DMS53 (cell line): ENCODE results near the gene CMSS1.

ENCODE experiments used
- DNase-seq: peaks from one replicate; lab custom pipeline; 2025; lab: John Stamatoyannopoulos, UW

CMSS1 gene

GRCh38 chr3:100149713-100150415 lies 332.2 kb downstream of the CMSS1 start:
- DNase-seq: no peak

DNA sequence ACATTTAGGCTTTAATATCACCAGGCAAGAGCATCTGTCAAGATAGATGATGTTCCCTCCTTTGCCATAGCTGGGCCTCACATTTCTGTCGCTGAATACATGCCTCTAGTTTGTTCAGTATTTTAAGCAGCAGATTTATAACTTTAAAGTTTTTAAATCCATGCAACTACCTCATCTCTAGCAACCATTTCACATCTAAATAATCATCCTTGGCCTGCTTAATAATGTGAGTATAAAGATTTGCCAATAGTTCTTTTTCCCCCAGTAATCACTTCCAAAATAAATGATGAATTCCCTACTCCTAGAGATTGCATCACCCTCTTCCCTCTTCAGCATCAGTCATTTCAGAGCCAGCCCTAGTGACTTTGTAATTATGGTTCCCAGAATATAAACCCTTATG lies 332.8 kb downstream of the CMSS1 start:
- DNase-seq: no peak

DNA sequence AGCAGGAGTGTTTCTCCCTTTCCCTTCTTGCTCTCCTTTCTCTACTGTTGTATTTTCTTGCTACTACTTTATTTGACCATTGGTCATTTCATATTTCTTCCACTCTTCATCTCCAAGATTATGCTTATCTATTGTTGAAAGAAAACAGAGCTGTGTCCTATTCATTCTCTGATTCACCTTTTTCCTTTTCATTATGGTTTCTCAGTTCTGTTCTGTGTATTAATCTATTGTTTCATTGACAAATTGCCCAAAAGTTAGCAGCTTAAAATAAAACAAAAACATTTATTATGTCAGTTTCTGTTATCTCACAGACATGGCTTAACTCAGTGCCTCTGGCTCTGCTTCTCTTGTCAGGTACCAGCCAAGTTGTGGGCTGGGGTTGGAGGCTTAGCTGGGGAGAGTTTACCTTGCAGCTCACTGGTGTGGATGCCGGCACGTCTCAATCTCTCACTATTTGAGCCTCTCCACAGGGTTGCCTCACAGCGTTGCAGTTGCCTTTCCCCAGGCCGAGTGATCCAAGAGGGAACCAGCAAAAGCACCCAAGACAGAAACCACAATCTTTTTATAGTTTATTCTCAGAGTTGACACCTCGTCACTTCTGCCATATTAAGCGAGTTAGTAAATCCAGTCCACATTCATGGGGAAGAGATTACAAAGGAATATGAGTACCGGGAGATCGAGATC lies 333.5 kb downstream of the CMSS1 start:
- no peak for DNase-seq

GRCh38 chr3:100154171-100154570 lies 336.5 kb downstream of the CMSS1 start:
- DNase-seq: no peak

DNA sequence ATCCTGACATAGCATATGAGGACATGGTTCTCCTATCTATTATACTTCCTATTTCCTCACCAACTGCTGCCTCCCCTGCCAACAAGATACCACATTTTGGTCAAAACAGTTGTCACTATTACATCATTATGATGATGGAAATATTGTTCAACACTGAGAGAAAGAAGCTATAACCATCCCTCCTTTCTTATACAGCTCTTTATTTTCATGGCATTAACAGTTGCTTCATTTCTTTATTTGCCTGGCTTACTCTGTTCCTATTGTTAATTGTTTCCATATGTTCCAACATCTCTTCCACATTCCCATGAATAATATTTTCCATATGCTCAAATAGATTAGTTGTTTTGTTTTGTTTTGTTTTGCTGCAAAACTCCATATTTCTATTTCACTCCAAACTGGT lies 337.5 kb downstream of the CMSS1 start:
- DNase-seq: no peak

GRCh38 chr3:100155590-100155989 lies 337.9 kb downstream of the CMSS1 start:
- DNase-seq: no peak

GRCh38 chr3:100157685-100158084 lies 340.0 kb downstream of the CMSS1 start:
- DNase-seq: no peak

DNA sequence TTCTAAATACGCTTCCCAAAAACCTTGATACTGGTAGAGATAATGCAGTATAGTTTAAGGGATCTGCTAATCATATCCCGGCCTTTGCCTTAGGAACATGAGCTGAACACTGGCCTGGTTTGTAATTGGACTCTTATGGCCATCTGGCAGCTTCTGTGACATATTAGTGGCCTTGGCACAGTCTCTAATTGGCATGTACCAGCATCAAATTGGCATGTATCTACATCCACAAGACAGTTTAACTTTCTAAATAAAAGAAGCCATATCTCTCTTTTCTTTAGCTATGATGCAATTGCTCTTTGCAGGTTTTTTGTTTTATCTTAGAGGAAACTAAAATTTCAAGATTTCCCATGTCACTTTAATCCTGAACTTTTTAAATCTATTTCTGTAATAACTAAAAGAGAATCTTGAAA lies 341.3 kb downstream of the CMSS1 start:
- DNase-seq: no peak

DNA sequence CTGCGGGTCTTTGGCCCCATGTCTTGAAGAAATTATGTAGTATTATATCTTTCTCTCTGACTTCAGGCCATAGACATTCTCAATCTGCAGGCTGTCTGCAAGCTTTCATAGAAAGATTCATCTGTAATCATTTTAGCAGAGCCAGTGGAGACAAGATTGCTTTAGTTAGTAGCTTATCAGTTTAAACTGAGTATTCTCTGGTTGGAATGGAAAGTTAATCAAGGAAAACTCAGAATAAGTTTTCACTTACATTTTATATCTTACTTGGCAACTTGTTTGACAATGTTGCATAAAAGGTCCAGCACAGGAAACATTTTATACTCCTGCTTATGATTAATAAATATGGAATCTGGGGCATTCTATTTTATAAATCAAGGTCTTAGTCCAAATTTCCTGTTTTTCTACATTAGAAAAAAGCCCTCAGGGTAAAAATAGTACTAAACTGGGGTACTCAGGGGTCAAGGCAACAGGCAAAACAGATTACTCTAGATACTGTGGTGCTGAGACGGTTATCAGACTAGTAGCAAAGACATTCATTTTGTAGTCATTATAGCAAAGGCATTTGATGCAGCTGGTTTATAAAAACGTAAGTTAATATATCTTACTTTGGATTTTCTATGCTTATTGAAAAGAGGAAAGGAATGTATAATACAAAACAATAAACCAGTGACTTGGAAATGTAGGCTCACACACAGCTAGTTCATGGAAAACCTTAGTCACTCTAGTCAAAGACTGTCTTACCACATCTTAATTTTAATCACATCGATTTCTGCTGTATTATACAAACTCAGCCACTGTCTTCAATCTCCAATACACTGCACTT lies 341.9 kb downstream of the CMSS1 start:
- no peak for DNase-seq

DNA sequence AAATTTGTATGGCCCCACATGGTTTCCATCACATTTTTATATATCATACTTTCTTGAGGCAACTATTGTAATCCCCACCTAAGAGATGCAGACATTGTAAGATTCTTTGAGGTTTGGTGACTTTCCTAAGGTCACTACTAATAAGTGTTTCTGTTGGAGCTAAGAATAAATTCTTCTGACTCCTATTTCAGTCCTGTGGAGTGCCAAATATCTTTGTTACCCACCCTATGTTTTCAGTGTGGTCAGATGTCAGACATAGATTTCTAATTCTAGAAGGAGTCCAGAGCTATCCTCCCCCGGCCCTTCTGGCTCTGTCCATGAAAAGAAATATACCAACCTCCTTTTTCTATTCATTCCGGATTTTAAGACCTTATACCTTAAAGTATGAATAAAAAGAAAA lies 342.9 kb downstream of the CMSS1 start:
- DNase-seq: no peak

GRCh38 chr3:100163787-100164186 lies 346.1 kb downstream of the CMSS1 start:
- no peak for DNase-seq

DNA sequence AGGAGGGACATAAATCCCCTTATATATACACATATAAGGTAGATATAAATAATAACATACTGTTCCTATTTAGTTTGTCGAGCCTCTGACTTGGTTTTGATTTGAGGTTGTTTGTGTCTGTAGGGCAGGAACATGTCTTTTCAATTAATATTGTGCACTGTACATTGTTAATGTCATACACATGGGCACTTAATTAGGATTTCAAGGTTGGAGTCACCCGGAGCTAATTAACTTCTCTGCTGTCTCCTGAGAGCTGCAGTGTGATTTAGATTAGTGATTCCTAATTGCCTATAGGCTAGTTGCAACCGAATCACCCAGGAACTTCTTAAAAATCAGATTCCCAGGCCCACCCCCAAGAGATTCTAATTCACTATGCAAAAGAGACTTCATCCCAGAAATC lies 347.1 kb downstream of the CMSS1 start:
- no peak for DNase-seq

- no peak for DNase-seq
Observed at GRCh38 chr3:100165926-100166550, 348.4 kb downstream of the CMSS1 start.

DNA sequence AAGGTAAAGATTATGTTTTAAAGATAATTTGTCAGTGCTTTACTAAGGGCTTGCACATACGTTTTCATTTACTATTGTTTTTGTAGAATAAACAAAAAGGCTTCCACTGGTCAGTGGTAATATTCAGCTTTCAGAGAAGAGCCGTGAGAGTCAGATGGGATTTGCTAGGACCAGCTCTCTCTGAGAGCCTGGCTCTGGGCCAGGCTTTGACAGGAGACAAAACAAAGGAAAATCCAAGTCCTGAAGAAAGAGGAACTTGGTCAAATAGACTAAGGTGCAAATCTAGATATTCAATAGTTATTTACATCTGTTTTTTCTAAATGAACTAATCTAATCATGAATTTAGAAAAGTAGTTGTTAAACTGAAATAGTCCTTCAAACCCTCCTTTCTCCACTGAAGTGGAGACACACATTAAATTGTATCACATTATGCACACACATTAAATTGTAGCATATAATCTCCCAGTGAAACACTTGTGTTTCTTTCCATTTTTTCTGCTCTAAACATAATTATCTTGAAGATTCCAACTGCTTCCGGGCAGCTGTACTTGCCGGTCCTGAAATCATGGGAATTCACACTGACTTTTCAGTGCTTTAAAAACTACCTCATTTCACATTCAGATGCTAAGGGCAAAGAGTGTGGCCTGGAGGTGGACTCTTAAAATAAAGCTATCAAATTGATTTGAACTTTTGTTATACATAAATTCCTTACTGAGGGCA lies 351.7 kb downstream of the CMSS1 start:
- no peak for DNase-seq

- no peak for DNase-seq
Observed at GRCh38 chr3:100170486-100170885, 352.8 kb downstream of the CMSS1 start.

- no peak for DNase-seq
Observed at GRCh38 chr3:100171211-100171914, 353.7 kb downstream of the CMSS1 start.

DNA sequence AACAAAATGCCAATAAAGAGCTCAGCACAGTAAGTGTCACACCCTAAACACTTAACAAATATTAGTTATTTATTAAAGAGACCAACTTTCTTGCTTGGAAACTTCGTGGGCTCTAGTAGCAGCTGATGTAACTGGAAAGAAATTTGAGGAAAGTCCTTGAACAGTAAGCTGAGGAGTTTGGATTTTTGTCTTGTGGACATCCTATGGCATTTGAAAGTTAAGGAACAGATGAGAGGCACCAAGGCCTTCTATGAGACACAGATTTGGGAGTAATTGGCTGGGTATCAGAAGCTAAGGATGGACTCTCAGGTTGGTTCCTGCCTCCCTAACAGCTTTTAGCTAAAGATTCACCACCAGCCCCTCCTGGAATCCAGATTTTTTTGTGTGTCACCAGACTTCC lies 356.3 kb downstream of the CMSS1 start:
- no peak for DNase-seq

- no peak for DNase-seq
Observed at GRCh38 chr3:100175637-100176280, 358.1 kb downstream of the CMSS1 start.

DNA sequence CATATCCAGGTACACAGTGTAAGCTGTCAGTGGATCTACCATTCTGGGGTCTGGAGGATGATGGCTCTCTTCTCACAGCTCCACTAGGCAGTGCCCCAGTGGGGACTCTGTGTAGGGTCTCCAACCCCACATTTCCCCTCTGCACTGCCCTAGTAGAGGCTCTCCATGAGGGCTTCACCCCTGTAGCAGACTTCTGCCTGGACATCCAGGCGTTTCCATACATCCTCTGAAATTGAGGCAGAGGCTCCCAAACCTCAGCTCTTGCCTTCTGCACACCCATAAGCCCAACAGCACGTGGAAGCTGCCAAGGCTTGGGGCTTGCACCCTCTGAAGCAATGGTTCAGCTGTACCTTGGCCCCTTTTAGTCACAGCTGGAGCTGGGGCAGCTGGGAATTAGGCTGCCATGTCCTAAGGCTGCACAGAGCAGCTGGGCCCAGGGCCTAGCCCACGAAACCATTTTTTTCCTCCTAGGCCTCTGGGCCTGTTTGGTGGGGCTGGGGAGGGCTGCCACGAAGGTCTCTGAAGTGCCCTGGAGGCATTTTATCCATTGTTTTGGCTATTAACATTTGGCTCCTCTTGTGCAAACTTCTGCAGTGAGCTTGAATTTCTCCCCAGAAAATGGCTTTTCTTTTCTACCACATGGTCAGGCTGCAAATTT lies 362.2 kb downstream of the CMSS1 start:
- DNase-seq: no peak

DNA sequence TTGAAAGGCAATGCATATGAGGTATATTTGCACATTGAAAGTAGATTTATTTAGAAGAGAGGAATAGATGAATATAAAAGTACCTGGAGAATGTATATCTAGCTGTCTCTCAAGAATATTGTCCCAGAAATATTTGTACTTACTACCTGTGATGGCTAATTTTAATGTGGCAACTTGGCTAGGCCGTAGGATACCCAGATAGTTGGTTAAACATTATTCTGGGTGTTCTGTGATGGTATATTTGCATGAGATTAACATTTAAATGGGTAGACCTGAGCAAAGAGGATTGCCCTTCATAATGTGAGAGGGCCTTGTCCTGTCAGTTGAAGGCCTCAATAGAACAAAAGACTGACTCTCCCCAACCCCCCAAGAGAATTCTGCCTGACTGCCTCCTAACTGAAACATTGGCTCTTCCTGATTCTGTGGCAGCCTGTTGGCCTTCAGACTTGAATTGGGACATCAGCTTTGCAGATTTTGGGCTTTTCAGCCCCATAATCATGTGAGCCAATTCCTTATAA lies 366.0 kb downstream of the CMSS1 start:
- DNase-seq: no peak
